ENCODE data around the gene PDSS1.

DNA sequence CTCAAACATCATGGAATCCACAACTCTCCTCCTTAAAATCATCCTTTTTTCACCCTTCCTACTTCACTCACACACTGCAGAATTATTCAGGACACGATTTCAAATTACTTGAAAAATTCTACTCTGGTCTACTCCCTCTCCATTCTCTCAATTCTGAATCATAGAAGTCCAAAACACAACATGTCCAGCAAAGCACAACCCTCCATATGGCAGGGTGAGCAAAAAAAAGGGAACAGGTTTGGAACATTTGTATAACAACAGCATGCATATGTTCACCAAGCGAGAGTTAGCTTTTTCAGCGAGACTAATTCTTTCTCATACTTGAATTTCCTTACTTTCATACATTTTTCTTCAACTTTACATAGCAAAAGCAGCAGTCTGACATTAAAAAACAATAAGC is 89.9 kb downstream of the PDSS1 start:
- TF ChIP-seq POLR2A (IDR thresholded peaks at IDR 0.05), result no peak
- TF ChIP-seq CTCF (IDR thresholded peaks at IDR 0.05), result no peak
